ENCODE measurements around the gene SH3D21. TPM values are rescaled to one million over a fixed set of nuclear protein-coding genes. Genes with fewer than 3 reads are reported as not detected.

The SH3D21 gene
- polyA plus RNA-seq, 2 donors, result 3.9 to 15.6 TPM

DNA sequence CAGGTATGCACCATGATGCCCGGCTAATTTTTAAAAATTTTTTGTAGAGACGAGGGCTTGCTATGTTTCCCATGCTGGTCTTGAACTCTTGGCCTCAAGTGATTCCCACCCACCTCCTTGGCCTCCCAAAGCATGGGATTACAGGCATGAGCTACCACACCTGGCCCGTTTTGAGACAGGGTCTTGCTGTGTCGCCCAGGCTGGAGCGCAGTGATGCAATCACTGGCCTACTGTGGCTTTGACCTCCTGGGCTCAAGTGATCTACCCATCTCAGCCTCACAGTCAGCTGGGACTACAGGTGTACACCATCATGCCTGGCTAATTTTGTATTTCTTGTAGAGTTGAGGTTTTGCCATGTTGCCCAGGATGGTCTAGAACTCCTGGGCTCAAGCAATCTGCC, 7.5 kb upstream of the SH3D21 start:
- no peak overlapping the region for H3K27ac ChIP-seq (ENCODE audit: low read depth in 2 of 2, low read length in 1 of 2)
- no peaks in the 10 kb centered on the region for H3K27me3 ChIP-seq (ENCODE audit: control insufficient read depth in 1 of 2, insufficient read depth in 2 of 2, low read length in 2 of 2)
- peaks cover 14 to 23% of the 10 kb centered on the region in 2 donors for H3K36me3 ChIP-seq (ENCODE audit: control insufficient read depth in 2 of 2, insufficient read depth in 2 of 2, low read length in 1 of 2)
- no peaks in the 10 kb centered on the region for H3K4me1 ChIP-seq (ENCODE audit: control insufficient read depth in 2 of 2, insufficient read depth in 2 of 2, low read length in 1 of 2)
- 88 to 90% methylated on average over 5 of the region's 5 CpGs for WGBS, 2 donors
- no peak overlapping the region for H3K4me3 ChIP-seq (ENCODE audit: low read depth in 1 of 2, low read length in 2 of 2)
- H3K9me3 ChIP-seq (ENCODE audit: control insufficient read depth in 2 of 2, insufficient read depth in 1 of 2, low read depth in 1 of 2, low read length in 1 of 2), result no peaks in the 10 kb centered on the region

DNA sequence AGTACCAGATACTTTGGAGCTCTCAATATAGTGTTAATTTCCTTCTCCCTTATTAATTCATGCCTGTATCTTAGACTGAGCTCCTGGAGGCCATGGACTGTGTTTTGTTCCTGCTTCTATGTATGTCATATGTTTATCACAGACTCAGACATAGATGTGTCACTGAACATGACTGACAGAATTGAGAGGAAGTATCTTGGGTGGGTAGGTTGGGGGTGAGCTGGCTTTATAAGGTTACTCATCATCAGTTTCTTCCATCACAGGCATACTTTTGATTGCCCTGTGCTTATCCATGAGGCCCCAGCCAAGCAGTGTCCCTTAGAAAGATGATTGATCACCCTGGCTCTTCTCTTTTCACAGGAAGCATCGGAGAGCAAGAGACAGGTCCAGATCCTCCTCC, 5.6 kb upstream of the SH3D21 start:
- H3K36me3 ChIP-seq (ENCODE audit: control insufficient read depth in 2 of 2, insufficient read depth in 2 of 2, low read length in 1 of 2), result peaks cover 11 to 25% of the 10 kb centered on the region in 2 donors
- H3K4me1 ChIP-seq (ENCODE audit: control insufficient read depth in 2 of 2, insufficient read depth in 2 of 2, low read length in 1 of 2), result no peaks in the 10 kb centered on the region
- peak overlapping the region; percentile 32 to 54 for H3K27ac ChIP-seq (ENCODE audit: low read depth in 2 of 2, low read length in 1 of 2)
- 87 to 88% methylated on average over 1 of the region's 1 CpG for WGBS, 2 donors
- no peaks in the 10 kb centered on the region for H3K9me3 ChIP-seq (ENCODE audit: control insufficient read depth in 2 of 2, insufficient read depth in 1 of 2, low read depth in 1 of 2, low read length in 1 of 2)
- no peak overlapping the region for H3K4me3 ChIP-seq (ENCODE audit: low read depth in 1 of 2, low read length in 2 of 2)
- H3K27me3 ChIP-seq (ENCODE audit: control insufficient read depth in 1 of 2, insufficient read depth in 2 of 2, low read length in 2 of 2), result no peaks in the 10 kb centered on the region

DNA sequence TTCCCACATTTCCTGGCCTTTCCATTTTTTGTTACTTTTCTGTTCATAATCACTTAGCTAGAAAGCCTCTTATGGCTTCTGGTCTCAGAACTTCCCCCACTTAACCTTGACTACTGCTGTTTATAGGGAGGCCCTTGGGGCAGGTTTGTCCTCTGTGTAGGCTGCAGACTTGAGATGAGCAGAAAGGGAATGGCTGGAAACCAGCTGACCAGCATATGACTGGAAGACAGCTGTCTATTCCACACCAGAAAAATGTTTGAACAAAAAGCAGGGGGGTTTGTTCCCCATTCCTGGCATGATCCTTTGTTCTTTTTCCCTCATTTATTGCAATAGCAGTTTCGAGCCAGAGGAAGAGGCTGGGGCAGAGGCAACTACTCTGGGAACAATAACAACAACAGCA, 4.9 kb upstream of the SH3D21 start:
- 80 to 84% methylated on average over 1 of the region's 1 CpG for WGBS, 2 donors
- Histone ChIP-seq H3K36me3 (ENCODE audit: control insufficient read depth in 2 of 2, insufficient read depth in 2 of 2, low read length in 1 of 2) (peaks cover 11 to 23% of the 10 kb centered on the region in 2 donors), H3K27ac (ENCODE audit: low read depth in 2 of 2, low read length in 1 of 2) (no peak overlapping the region), H3K27me3 (ENCODE audit: control insufficient read depth in 1 of 2, insufficient read depth in 2 of 2, low read length in 2 of 2) (no peaks in the 10 kb centered on the region), H3K9me3 (ENCODE audit: control insufficient read depth in 2 of 2, insufficient read depth in 1 of 2, low read depth in 1 of 2, low read length in 1 of 2) (no peaks in the 10 kb centered on the region), H3K4me1 (ENCODE audit: control insufficient read depth in 2 of 2, insufficient read depth in 2 of 2, low read length in 1 of 2) (peaks cover 0 to 6% of the 10 kb centered on the region in 2 donors), H3K4me3 (ENCODE audit: low read depth in 1 of 2, low read length in 2 of 2) (no peak overlapping the region)

DNA sequence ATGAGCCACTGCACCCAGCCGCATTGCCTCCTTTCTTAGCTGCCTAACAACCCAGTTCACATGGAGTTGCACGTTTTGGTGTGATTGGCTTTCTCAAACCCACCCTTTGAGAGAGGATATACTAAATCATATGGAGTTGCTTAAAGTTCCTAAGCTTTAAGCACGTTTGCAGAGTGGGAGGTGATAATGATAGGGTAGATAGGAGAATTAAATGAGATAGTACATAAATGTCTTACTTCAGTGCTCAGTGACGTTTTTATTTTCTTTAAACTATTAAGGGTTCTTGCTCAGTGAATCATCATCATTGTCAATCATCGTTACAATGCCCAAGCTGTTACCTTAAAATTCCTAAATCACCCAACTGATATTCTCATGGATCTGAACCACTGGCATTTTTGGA, 2.9 kb upstream of the SH3D21 start:
- H3K4me1 ChIP-seq (ENCODE audit: control insufficient read depth in 2 of 2, insufficient read depth in 2 of 2, low read length in 1 of 2), result peaks cover 0 to 12% of the 10 kb centered on the region in 2 donors
- H3K27ac ChIP-seq (ENCODE audit: low read depth in 2 of 2, low read length in 1 of 2), result no peak overlapping the region
- H3K9me3 ChIP-seq (ENCODE audit: control insufficient read depth in 2 of 2, insufficient read depth in 1 of 2, low read depth in 1 of 2, low read length in 1 of 2), result no peaks in the 10 kb centered on the region
- H3K4me3 ChIP-seq (ENCODE audit: low read depth in 1 of 2, low read length in 2 of 2), result no peak overlapping the region
- WGBS, 2 donors, result 70 to 72% methylated on average over 5 of the region's 5 CpGs
- H3K36me3 ChIP-seq (ENCODE audit: control insufficient read depth in 2 of 2, insufficient read depth in 2 of 2, low read length in 1 of 2), result peaks cover 11 to 24% of the 10 kb centered on the region in 2 donors
- no peaks in the 10 kb centered on the region for H3K27me3 ChIP-seq (ENCODE audit: control insufficient read depth in 1 of 2, insufficient read depth in 2 of 2, low read length in 2 of 2)

DNA sequence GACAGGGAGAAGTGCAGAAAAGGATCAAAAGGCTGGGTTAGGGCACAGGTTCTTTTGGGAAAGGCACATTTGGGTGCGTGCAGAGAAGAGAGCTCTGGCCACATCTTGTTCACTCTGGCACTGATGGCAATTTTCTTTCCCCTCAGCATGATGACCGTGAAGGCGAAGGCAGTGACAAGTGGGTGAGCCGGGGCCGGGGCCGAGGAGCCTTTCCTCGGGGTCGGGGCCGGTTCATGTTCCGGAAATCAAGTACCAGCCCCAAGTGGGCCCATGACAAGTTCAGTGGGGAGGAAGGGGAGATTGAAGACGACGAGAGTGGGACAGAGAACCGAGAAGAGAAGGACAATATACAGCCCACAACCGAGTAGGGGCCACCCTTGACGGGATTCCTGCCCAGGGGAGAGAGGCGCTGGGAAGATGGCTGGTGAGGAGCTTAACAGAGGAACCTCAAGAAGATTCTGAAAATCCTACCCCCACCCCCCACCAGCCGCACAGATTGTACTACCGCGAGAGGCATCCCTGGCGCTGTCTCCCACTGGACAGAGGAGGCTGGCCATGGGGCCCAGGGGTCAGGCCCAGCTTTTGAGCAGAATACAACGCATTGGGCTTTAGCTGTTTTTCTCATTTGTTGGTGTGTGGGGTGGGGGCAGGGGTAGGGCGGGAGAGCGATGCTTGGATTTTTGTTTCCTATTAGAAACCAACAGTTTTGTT, 2.4 kb upstream of the SH3D21 start:
- Histone ChIP-seq H3K4me3 (ENCODE audit: low read depth in 1 of 2, low read length in 2 of 2) (no peak overlapping the region), H3K36me3 (ENCODE audit: control insufficient read depth in 2 of 2, insufficient read depth in 2 of 2, low read length in 1 of 2) (peaks cover 11 to 21% of the 10 kb centered on the region in 2 donors), H3K4me1 (ENCODE audit: control insufficient read depth in 2 of 2, insufficient read depth in 2 of 2, low read length in 1 of 2) (peaks cover 0 to 12% of the 10 kb centered on the region in 2 donors), H3K27ac (ENCODE audit: low read depth in 2 of 2, low read length in 1 of 2) (no peak overlapping the region), H3K27me3 (ENCODE audit: control insufficient read depth in 1 of 2, insufficient read depth in 2 of 2, low read length in 2 of 2) (no peaks in the 10 kb centered on the region), H3K9me3 (ENCODE audit: control insufficient read depth in 2 of 2, insufficient read depth in 1 of 2, low read depth in 1 of 2, low read length in 1 of 2) (no peaks in the 10 kb centered on the region)
- 93 to 94% methylated on average over 23 of the region's 23 CpGs for WGBS, 2 donors

DNA sequence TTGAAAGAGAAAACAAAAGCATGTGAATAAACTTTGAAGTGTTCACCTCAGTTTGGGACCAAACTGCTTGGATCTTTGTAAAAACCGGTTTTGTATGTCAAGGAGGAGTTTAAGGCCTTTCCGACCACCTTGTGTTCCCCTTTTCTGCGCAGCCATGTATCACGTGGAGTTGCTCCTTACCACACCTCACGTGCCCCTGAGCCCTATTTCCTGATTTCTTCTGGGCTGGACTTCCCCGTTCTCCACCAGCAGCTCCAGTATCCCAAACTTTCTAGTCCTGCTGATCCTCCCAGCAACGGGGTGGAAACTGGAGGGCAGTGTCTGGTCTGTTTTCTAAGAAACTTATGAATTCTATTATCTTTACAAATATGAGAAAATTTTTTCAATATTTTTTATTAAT, 1.6 kb upstream of the SH3D21 start:
- 72 to 76% methylated on average over 7 of the region's 7 CpGs for WGBS, 2 donors
- H3K27me3 ChIP-seq (ENCODE audit: control insufficient read depth in 1 of 2, insufficient read depth in 2 of 2, low read length in 2 of 2), result no peaks in the 10 kb centered on the region
- H3K36me3 ChIP-seq (ENCODE audit: control insufficient read depth in 2 of 2, insufficient read depth in 2 of 2, low read length in 1 of 2), result peaks cover 11 to 21% of the 10 kb centered on the region in 2 donors
- no peaks in the 10 kb centered on the region for H3K9me3 ChIP-seq (ENCODE audit: control insufficient read depth in 2 of 2, insufficient read depth in 1 of 2, low read depth in 1 of 2, low read length in 1 of 2)
- no peak overlapping the region for H3K27ac ChIP-seq (ENCODE audit: low read depth in 2 of 2, low read length in 1 of 2)
- no peak overlapping the region for H3K4me3 ChIP-seq (ENCODE audit: low read depth in 1 of 2, low read length in 2 of 2)
- peaks cover 0 to 12% of the 10 kb centered on the region in 2 donors for H3K4me1 ChIP-seq (ENCODE audit: control insufficient read depth in 2 of 2, insufficient read depth in 2 of 2, low read length in 1 of 2)

DNA sequence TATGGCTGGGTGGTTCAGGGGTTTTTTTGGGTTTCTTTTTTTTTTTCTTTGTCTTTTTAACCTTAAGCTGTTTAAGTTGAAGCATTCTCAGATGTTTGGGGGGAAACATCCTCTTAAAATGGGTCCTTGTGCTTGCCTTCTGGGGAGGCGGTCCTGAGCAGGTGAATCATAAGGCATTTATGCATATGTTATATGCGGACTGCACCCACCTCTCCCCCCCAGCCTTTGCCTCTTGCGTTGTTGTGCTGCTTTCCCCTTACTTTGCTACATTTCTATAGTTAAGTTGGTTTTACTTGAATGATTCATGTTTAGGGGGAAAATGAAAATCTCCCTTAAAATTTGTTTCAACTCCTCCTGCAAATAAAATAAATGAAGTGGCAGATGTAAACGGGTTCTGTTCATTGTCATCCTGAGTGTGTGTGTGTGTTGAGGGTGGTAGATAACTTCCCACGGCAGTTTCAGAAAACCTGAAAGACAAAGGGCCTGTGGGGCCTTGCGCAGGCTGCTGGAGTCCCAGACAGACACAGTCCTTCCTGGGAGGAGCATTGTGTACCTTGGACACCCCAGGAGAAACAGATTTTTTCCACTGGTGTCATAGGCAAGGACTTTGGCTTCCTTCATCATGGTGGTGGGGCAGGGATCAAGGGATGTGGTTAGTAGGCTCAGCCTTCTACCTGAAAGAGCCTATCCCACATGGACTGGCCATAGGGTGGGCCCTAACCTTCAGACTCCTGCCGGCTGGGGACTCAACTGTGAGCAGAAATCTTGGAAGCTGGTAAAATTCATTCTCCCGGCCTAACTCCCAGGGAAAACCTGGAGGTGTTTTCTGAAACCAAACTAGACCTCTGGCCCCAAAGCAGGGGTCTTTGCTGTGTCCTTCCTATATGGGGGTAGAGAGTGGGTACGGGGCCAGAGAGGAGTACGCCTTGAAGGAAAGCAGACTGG, 926 bp upstream of the SH3D21 start:
- H3K4me3 ChIP-seq (ENCODE audit: low read depth in 1 of 2, low read length in 2 of 2), result no peak overlapping the region
- peaks cover 0 to 12% of the 10 kb centered on the region in 2 donors for H3K4me1 ChIP-seq (ENCODE audit: control insufficient read depth in 2 of 2, insufficient read depth in 2 of 2, low read length in 1 of 2)
- H3K36me3 ChIP-seq (ENCODE audit: control insufficient read depth in 2 of 2, insufficient read depth in 2 of 2, low read length in 1 of 2), result peaks cover 11 to 21% of the 10 kb centered on the region in 2 donors
- H3K27me3 ChIP-seq (ENCODE audit: control insufficient read depth in 1 of 2, insufficient read depth in 2 of 2, low read length in 2 of 2), result no peaks in the 10 kb centered on the region
- no peaks in the 10 kb centered on the region for H3K9me3 ChIP-seq (ENCODE audit: control insufficient read depth in 2 of 2, insufficient read depth in 1 of 2, low read depth in 1 of 2, low read length in 1 of 2)
- 69 to 75% methylated on average over 10 of the region's 10 CpGs for WGBS, 2 donors
- peak overlapping the region; percentile 88 to 96 for H3K27ac ChIP-seq (ENCODE audit: low read depth in 2 of 2, low read length in 1 of 2)

DNA sequence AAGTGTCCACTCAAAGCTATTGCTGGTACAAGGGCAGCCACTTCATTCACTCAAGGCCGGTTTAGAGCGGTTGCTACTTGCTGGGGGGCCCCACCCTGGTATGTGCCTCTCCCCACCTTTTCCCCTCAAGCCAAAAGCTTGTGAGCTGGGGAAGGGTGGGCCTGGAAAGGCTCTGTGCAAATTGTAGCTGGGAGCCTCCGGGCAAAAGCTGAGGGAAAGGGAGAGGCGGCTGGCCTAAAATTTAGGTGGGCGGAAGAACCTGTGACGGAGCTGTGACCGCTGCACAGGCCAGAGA, 306 bp upstream of the SH3D21 start:
- Histone ChIP-seq H3K9me3 (ENCODE audit: control insufficient read depth in 2 of 2, insufficient read depth in 1 of 2, low read depth in 1 of 2, low read length in 1 of 2) (no peaks in the 10 kb centered on the region), H3K36me3 (ENCODE audit: control insufficient read depth in 2 of 2, insufficient read depth in 2 of 2, low read length in 1 of 2) (peaks cover 10 to 17% of the 10 kb centered on the region in 2 donors), H3K4me3 (ENCODE audit: low read depth in 1 of 2, low read length in 2 of 2) (peak overlapping the region; percentile 71 to 90), H3K27ac (ENCODE audit: low read depth in 2 of 2, low read length in 1 of 2) (peak overlapping the region; percentile 88 to 96), H3K27me3 (ENCODE audit: control insufficient read depth in 1 of 2, insufficient read depth in 2 of 2, low read length in 2 of 2) (no peaks in the 10 kb centered on the region), H3K4me1 (ENCODE audit: control insufficient read depth in 2 of 2, insufficient read depth in 2 of 2, low read length in 1 of 2) (peaks cover 0 to 12% of the 10 kb centered on the region in 2 donors)
- WGBS, 2 donors, result 38 to 47% methylated on average over 7 of the region's 7 CpGs

DNA sequence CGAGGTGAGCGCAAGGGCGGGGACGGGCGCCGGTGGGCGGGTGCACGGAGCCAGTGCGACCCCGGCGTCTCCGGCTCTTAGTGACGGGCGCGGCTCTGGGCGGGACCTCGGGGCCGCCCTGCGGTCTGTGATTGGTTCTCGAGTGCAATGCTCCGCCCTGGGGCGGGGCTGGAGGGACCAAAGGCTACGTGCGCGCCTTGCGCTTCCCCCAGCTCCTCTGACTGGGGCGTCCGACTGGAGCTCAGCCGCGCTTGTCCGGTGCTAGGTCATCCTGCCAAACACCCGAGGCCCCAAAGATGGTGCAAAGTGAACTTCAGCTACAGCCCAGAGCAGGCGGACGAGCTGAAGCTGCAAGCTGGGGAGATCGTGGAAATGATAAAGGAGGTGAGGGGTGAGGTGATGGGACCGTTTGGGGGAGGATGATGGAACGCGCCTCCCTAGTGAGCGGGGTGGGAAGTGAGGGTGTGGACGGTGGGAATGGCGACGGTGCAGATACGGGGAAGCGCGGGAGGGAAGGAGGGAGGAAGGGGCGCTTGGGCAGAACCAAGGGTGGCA, 811 bp downstream of the SH3D21 start:
- H3K9me3 ChIP-seq (ENCODE audit: control insufficient read depth in 2 of 2, insufficient read depth in 1 of 2, low read depth in 1 of 2, low read length in 1 of 2), result no peaks in the 10 kb centered on the region
- peak overlapping the region; percentile 71 to 90 for H3K4me3 ChIP-seq (ENCODE audit: low read depth in 1 of 2, low read length in 2 of 2)
- peaks cover 0 to 12% of the 10 kb centered on the region in 2 donors for H3K4me1 ChIP-seq (ENCODE audit: control insufficient read depth in 2 of 2, insufficient read depth in 2 of 2, low read length in 1 of 2)
- peaks cover 2 to 9% of the 10 kb centered on the region in 2 donors for H3K36me3 ChIP-seq (ENCODE audit: control insufficient read depth in 2 of 2, insufficient read depth in 2 of 2, low read length in 1 of 2)
- H3K27ac ChIP-seq (ENCODE audit: low read depth in 2 of 2, low read length in 1 of 2), result peak overlapping the region; percentile 88 to 96
- WGBS, 2 donors, result 1% methylated on average over 44 to 46 of the region's 46 CpGs
- no peaks in the 10 kb centered on the region for H3K27me3 ChIP-seq (ENCODE audit: control insufficient read depth in 1 of 2, insufficient read depth in 2 of 2, low read length in 2 of 2)
